Measurements from ENCODE around the gene TPSG1. TPM values are rescaled to one million over a fixed set of nuclear protein-coding genes. Genes with fewer than 3 reads are reported as not detected.

The TPSG1 gene
- total RNA-seq, 3 donors from 2014 or later (not counting 1 experiment from before 2014, with no cell fraction given): 0.40 TPM; not detected in 2

DNA sequence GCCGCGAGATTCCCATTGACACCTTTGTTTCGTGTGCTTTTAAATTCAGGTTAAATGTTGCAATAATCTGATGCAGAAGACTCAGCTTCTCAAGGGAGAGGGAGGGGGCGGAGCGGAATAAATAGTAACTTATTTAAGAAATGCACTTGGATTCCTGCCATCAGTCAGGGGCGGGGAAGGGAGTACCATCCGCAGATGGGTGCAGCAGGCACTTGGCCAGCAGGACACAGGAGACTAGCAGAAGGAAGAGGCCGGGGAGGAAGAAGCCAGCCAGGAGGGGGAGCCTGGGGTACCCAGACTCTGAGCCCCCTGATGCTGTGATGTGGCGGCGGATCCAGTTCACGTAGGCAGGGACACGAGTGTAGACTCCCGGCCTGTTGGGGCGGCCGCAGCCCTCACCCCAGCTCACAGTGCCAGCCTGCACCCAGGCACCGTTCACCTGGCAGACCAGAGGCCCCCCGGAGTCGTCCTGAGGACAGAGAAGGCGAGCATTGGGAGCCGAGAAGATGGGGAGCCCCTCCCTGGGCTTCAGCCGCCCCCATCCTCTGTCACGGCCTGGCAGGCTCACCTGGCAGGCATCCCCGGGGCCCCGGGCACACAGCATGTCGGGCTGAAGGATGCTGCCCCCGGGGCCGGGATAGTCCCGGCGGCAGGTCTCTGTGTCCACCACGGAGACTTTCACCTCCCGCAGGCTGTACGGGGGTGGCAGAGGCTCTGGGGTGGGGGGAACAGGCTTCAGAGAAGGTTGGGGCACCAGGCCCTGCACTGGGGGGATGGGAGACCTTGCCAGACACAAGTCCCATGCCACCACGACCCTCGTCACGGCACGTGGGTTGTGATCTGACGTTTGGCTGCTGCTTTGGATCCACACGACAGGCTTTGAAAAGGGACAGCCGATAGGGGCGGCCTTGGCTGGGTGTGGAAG lies 3.2 kb downstream of the TPSG1 start:
- Histone ChIP-seq H3K27ac (ENCODE audit: low read length) (no peak overlapping the region), H3K27me3 (ENCODE audit: control insufficient read depth, insufficient read depth, low read length) (no peaks in the 10 kb centered on the region), H3K4me1 (ENCODE audit: control insufficient read depth, insufficient read depth, low read length) (peaks cover 3% of the 10 kb centered on the region), H3K9me3 (ENCODE audit: control insufficient read depth, insufficient read depth, low read length) (no peaks in the 10 kb centered on the region), H3K4me3 (ENCODE audit: low read length) (no peak overlapping the region), H3K36me3 (ENCODE audit: control insufficient read depth, insufficient read depth, low read length) (no peaks in the 10 kb centered on the region)
- intact Hi-C loops (cut with micrococcal nuclease): no loop called here
- no peaks in the 10 kb centered on the region for H3K27me3 Mint-ChIP-seq (ENCODE audit: low read depth in 2 of 2)
- DNase-seq (no peak), ATAC-seq (no peak)
- no peaks in the 10 kb centered on the region for H3K9me3 Mint-ChIP-seq
- H3K4me1 Mint-ChIP-seq: no peaks in the 10 kb centered on the region
- H3K27ac Mint-ChIP-seq: no peak overlapping the region
- H3K4me3 Mint-ChIP-seq: no peak overlapping the region
- H3K36me3 Mint-ChIP-seq: no peaks in the 10 kb centered on the region
- WGBS (ENCODE audit: insufficient coverage): 83% methylated on average over 40 of the region's 40 CpGs
- TF ChIP-seq, protein P1, sequence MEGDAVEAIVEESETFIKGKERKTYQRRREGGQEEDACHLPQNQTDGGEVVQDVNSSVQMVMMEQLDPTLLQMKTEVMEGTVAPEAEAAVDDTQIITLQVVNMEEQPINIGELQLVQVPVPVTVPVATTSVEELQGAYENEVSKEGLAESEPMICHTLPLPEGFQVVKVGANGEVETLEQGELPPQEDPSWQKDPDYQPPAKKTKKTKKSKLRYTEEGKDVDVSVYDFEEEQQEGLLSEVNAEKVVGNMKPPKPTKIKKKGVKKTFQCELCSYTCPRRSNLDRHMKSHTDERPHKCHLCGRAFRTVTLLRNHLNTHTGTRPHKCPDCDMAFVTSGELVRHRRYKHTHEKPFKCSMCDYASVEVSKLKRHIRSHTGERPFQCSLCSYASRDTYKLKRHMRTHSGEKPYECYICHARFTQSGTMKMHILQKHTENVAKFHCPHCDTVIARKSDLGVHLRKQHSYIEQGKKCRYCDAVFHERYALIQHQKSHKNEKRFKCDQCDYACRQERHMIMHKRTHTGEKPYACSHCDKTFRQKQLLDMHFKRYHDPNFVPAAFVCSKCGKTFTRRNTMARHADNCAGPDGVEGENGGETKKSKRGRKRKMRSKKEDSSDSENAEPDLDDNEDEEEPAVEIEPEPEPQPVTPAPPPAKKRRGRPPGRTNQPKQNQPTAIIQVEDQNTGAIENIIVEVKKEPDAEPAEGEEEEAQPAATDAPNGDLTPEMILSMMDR (IDR thresholded peaks at IDR 0.05): no peak

DNA sequence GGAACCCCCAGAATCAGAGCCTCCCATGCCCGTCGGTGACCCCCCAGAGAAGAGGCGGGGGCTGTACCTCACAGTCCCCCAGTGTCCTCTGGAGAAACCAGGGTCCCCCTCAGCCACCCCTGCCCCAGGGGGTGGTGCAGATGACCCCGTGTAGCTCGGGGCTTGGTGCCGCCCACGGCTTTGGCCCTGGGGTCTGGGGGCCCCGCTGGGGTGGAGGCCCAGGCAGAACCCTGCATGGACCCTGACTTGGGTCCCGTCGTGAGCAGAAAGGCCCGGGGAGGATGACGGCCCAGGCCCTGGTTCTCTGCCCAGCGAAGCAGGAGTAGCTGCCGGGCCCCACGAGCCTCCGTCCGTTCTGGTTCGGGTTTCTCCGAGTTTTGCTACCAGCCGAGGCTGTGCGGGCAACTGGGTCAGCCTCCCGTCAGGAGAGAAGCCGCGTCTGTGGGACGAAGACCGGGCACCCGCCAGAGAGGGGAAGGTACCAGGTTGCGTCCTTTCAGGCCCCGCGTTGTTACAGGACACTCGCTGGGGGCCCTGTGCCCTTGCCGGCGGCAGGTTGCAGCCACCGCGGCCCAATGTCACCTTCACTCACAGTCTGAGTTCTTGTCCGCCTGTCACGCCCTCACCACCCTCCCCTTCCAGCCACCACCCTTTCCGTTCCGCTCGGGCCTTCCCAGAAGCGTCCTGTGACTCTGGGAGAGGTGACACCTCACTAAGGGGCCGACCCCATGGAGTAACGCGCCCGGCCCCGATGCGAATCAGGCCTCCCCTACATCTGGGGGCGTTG lies 4.0 kb downstream of the TPSG1 start:
- Histone ChIP-seq H3K27ac (ENCODE audit: low read length) (no peak overlapping the region), H3K4me1 (ENCODE audit: control insufficient read depth, insufficient read depth, low read length) (peaks cover 3% of the 10 kb centered on the region), H3K4me3 (ENCODE audit: low read length) (no peak overlapping the region), H3K9me3 (ENCODE audit: control insufficient read depth, insufficient read depth, low read length) (no peaks in the 10 kb centered on the region), H3K27me3 (ENCODE audit: control insufficient read depth, insufficient read depth, low read length) (no peaks in the 10 kb centered on the region), H3K36me3 (ENCODE audit: control insufficient read depth, insufficient read depth, low read length) (no peaks in the 10 kb centered on the region)
- ATAC-seq (no peak), DNase-seq (no peak)
- H3K27ac Mint-ChIP-seq: no peak overlapping the region
- no peaks in the 10 kb centered on the region for H3K36me3 Mint-ChIP-seq
- 84% methylated on average over 48 of the region's 48 CpGs for WGBS (ENCODE audit: insufficient coverage)
- H3K27me3 Mint-ChIP-seq (ENCODE audit: low read depth in 2 of 2): no peaks in the 10 kb centered on the region
- peaks cover 0 to 3% of the 10 kb centered on the region in 2 donors for H3K4me1 Mint-ChIP-seq
- H3K4me3 Mint-ChIP-seq: no peak overlapping the region
- H3K9me3 Mint-ChIP-seq: no peaks in the 10 kb centered on the region
- intact Hi-C loops (cut with micrococcal nuclease): no loop called here
- TF ChIP-seq, protein P1 (IDR thresholded peaks at IDR 0.05): no peak

DNA sequence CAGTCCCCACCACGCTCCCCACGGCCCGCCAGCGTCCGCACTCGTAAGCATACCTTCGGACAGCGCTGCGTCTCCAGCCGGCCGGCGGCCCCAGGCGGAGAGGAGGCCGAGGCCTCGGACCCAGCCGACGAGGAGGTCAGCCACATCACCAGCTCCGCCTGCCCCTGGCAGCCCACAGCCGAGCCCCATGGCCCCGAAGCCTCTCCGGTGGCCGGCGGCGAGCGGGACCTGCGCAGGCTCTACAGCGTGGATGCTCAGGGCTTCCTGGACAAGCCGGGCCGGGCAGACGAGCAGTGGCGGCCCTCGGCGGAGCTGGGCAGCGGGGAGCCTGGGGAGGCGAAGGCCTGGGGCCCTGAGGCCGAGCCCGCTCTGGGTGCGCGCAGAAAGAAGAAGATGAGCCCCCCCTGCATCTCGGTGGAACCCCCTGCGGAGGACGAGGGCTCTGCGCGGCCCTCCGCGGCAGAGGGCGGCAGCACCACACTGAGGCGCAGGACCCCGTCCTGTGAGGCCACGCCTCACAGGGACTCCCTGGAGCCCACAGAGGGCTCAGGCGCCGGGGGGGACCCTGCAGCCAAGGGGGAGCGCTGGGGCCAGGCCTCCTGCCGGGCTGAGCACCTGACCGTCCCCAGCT lies 4.9 kb downstream of the TPSG1 start:
- Histone ChIP-seq H3K9me3 (ENCODE audit: control insufficient read depth, insufficient read depth, low read length) (no peaks in the 10 kb centered on the region), H3K27me3 (ENCODE audit: control insufficient read depth, insufficient read depth, low read length) (no peaks in the 10 kb centered on the region), H3K27ac (ENCODE audit: low read length) (no peak overlapping the region), H3K36me3 (ENCODE audit: control insufficient read depth, insufficient read depth, low read length) (no peaks in the 10 kb centered on the region), H3K4me3 (ENCODE audit: low read length) (no peak overlapping the region), H3K4me1 (ENCODE audit: control insufficient read depth, insufficient read depth, low read length) (no peaks in the 10 kb centered on the region)
- Mint-ChIP-seq H3K9me3 (no peaks in the 10 kb centered on the region), H3K4me3 (no peak overlapping the region), H3K36me3 (no peaks in the 10 kb centered on the region), H3K27ac (no peak overlapping the region), H3K27me3 (ENCODE audit: low read depth in 2 of 2) (no peaks in the 10 kb centered on the region), H3K4me1 (peaks cover 0 to 4% of the 10 kb centered on the region in 2 donors)
- intact Hi-C loops (cut with micrococcal nuclease): no loop called here
- ATAC-seq: no peak
- TF ChIP-seq, protein P1 (IDR thresholded peaks at IDR 0.05): no peak
- no peak for DNase-seq
- WGBS (ENCODE audit: insufficient coverage): 92% methylated on average over 55 of the region's 55 CpGs

All from natural killer cell (primary cell).